PC-9 (cell line): Measurements from ENCODE around the gene USP11. TPM values are rescaled to one million over a fixed set of nuclear protein-coding genes. Genes with fewer than 3 reads are reported as not detected.

Experiments
- BruUV-seq: library from RNA; stranded (reverse); fragments of 400-500 nt; replicated peaks from 2 replicates; lab custom pipeline; 2021; lab: Mats Ljungman, UMichigan
- CTCF ChIA-PET: fragments of 300-600 bp; sonication (Branson Sonifier 250); formaldehyde crosslinking; loops from one replicate; lab custom pipeline; 2022; ENCODE audit warnings: antibody characterized with exemption; lab: Charles Lee
- POLR2A ChIA-PET: fragments of 300-600 bp; sonication (Branson Sonifier 250); formaldehyde crosslinking; loops from one replicate; lab custom pipeline; 2022; ENCODE audit warnings: antibody characterized with exemption; ENCODE audit not compliant: unreplicated experiment; lab: Charles Lee
- DNase-seq, 2 experiments: peaks; one replicate each; pipeline versions ENCODE4 v3.0.0 to v3.0.0-alpha.2; 2015 to 2022; ENCODE audit warnings: mixed read lengths in 1 of 2
- H2AFZ ChIP-seq: fragments of 200-600 bp; sonication (generic); 2 replicates; pipeline ENCODE4 v1.8.1; 2017; ENCODE audit warnings: antibody characterized with exemption
- H3F3A ChIP-seq: fragments of 200-600 bp; sonication (generic); 2 replicates; pipeline ENCODE4 v1.8.1; 2017; ENCODE audit warnings: antibody characterized with exemption, mild to moderate bottlenecking, low read depth; ENCODE audit not compliant: insufficient read depth
- H3K27ac ChIP-seq: fragments of 200-600 bp; sonication (generic); 2 replicates; pipeline ENCODE4 v1.6.1; 2016; ENCODE audit warnings: mixed run types
- H3K27me3 ChIP-seq: fragments of 200-600 bp; sonication (generic); 2 replicates; pipeline ENCODE4 v1.6.1; 2016; ENCODE audit warnings: low read depth, mixed run types; ENCODE audit not compliant: insufficient read depth
- H3K36me3 ChIP-seq: fragments of 200-600 bp; sonication (generic); 2 replicates; pipeline ENCODE4 v1.6.1; 2016; ENCODE audit warnings: low read depth, mixed run types
- H3K4me1 ChIP-seq: fragments of 200-600 bp; sonication (generic); replicated peaks from 2 replicates; pipeline ENCODE4 v1.6.1; 2016; ENCODE audit warnings: mixed run types; ENCODE audit not compliant: insufficient read depth
- H3K4me2 ChIP-seq: fragments of 200-600 bp; sonication (generic); 2 replicates; pipeline ENCODE4 v1.6.1; 2017; ENCODE audit warnings: mixed run types
- H3K4me3 ChIP-seq: fragments of 200-600 bp; sonication (generic); 2 replicates; pipeline ENCODE4 v1.6.1; 2016; ENCODE audit warnings: mixed run types
- H3K79me2 ChIP-seq: fragments of 200-600 bp; sonication (generic); 2 replicates; pipeline ENCODE4 v1.6.1; 2017; ENCODE audit warnings: low read depth, mixed run types
- H3K9me2 ChIP-seq: fragments of 200-600 bp; sonication (generic); 2 replicates; pipeline ENCODE4 v1.8.1; 2017; ENCODE audit warnings: mild to moderate bottlenecking; ENCODE audit not compliant: insufficient read depth
- H3K9me3 ChIP-seq: fragments of 200-600 bp; sonication (generic); 2 replicates; pipeline ENCODE4 v1.8.1; 2016; ENCODE audit warnings: low read depth; ENCODE audit not compliant: insufficient read depth
- H4K20me1 ChIP-seq: fragments of 200-600 bp; sonication (generic); 2 replicates; pipeline ENCODE4 v1.8.1; 2017; ENCODE audit not compliant: insufficient read depth
- CTCF ChIP-seq: fragments of 200-600 bp; sonication (generic); conservative IDR thresholded peaks from 2 replicates; pipeline ENCODE4 v1.6.1; 2017; ENCODE audit warnings: mixed run types, antibody characterized with exemption, mild to moderate bottlenecking, moderate library complexity
- EZH2 ChIP-seq: fragments of 200-600 bp; sonication (generic); IDR thresholded peaks from 2 replicates; pipeline ENCODE4 v1.8.0; 2017; ENCODE audit warnings: antibody characterized with exemption, low read depth
- intact Hi-C: fragments of 100-400 bp; cut with micrococcal nuclease; formaldehyde crosslinking; loops from one replicate; pipeline ENCODE4 v1.10.0; 2022; ENCODE audit not compliant: unreplicated experiment
- total RNA-seq: library from RNA; stranded (reverse); gene quantifications from 2 replicates; pipeline ENCODE4 v1.2.3, GENCODE V29; 2021

The USP11 gene
- total RNA-seq, 1 experiment from 2014 or later, result 25.3 TPM

GRCh38 chrX:47226071-47226470 is 6.7 kb upstream of the USP11 start:
- no peak overlapping the region for H3K27ac ChIP-seq
- intact Hi-C loops, result no loop called here
- no peak overlapping the region for H3K4me3 ChIP-seq
- H4K20me1 ChIP-seq, result no peaks in the 10 kb centered on the region
- no peaks in the 10 kb centered on the region for H3F3A ChIP-seq
- no peaks in the 10 kb centered on the region for H3K4me1 ChIP-seq
- H3K79me2 ChIP-seq, result peaks cover 6% of the 10 kb centered on the region
- DNase-seq, result no peak
- no peaks in the 10 kb centered on the region for H3K27me3 ChIP-seq
- no peaks in the 10 kb centered on the region for H3K9me2 ChIP-seq
- H3K36me3 ChIP-seq, result no peaks in the 10 kb centered on the region
- ChIA-PET CTCF (no interaction called here), POLR2A (no interaction called here)
- no TSS peak for BruUV-seq
- H2AFZ ChIP-seq, result no peak overlapping the region
- no peak overlapping the region for H3K4me2 ChIP-seq
- TF ChIP-seq CTCF (no peak), EZH2 (no peak)
- no peaks in the 10 kb centered on the region for H3K9me3 ChIP-seq

- BruUV-seq, result no TSS peak
- H4K20me1 ChIP-seq, result no peaks in the 10 kb centered on the region
Observed at GRCh38 chrX:47226531-47227333, 6.1 kb upstream of the USP11 start.

GRCh38 chrX:47227334-47227583 is 5.5 kb upstream of the USP11 start:
- Histone ChIP-seq H4K20me1 (no peaks in the 10 kb centered on the region), H2AFZ (no peak overlapping the region), H3K9me3 (no peaks in the 10 kb centered on the region), H3F3A (no peaks in the 10 kb centered on the region), H3K4me3 (no peak overlapping the region), H3K4me1 (no peaks in the 10 kb centered on the region), H3K4me2 (no peak overlapping the region), H3K27me3 (no peaks in the 10 kb centered on the region), H3K9me2 (no peaks in the 10 kb centered on the region), H3K36me3 (no peaks in the 10 kb centered on the region), H3K79me2 (no peaks in the 10 kb centered on the region), H3K27ac (no peak overlapping the region)
- intact Hi-C loops, result no loop called here
- CTCF ChIA-PET, result no interaction called here
- TF ChIP-seq CTCF (no peak), EZH2 (no peak)
- no peak for DNase-seq
- no TSS peak for BruUV-seq
- POLR2A ChIA-PET, result no interaction called here

More at GRCh38 chrX:47226531-47227333, 6.1 kb upstream of the USP11 start:
- intact Hi-C loops, result no loop called here
- Histone ChIP-seq H3K4me3 (no peak overlapping the region), H2AFZ (no peak overlapping the region), H3K36me3 (no peaks in the 10 kb centered on the region), H3K9me2 (no peaks in the 10 kb centered on the region), H3F3A (no peaks in the 10 kb centered on the region), H3K79me2 (no peaks in the 10 kb centered on the region; the same call in none of the 2 replicates), H3K4me1 (no peaks in the 10 kb centered on the region), H3K4me2 (no peak overlapping the region), H3K27ac (no peak overlapping the region), H3K9me3 (no peaks in the 10 kb centered on the region), H3K27me3 (no peaks in the 10 kb centered on the region)
- no peak for DNase-seq
- TF ChIP-seq EZH2 (no peak), CTCF (no peak)
- ChIA-PET CTCF (no interaction called here), POLR2A (no interaction called here)
